ENCODE measurements around the gene RNF34. TPM values are rescaled to one million over a fixed set of nuclear protein-coding genes. Genes with fewer than 3 reads are reported as not detected.

The RNF34 gene
- total RNA-seq, 2 donors from 2014 or later: 72.6 to 74.7 TPM

- H3K27me3 ChIP-seq (ENCODE audit: control insufficient read depth, insufficient read depth, low read length, poor library complexity, severe bottlenecking): no peaks in the 10 kb centered on the region
- Mint-ChIP-seq H3K36me3 (ENCODE audit: low read depth) (peaks cover 38% of the 10 kb centered on the region), H3K9me3 (peaks cover 7% of the 10 kb centered on the region), H3K4me1 (peaks cover 6% of the 10 kb centered on the region), H3K4me3 (no peak overlapping the region), H3K27ac (peak overlapping the region; percentile 80), H3K27me3 (ENCODE audit: insufficient read depth) (no peaks in the 10 kb centered on the region)
- H3K27ac ChIP-seq (ENCODE audit: low read depth, low read length): no peak overlapping the region
- 93 to 94% methylated on average over 23 of the region's 23 CpGs for WGBS, 2 experiments (ENCODE audit: insufficient coverage in 1 of 2, insufficient read length in 1 of 2)
- peak; percentile 46 for DNase-seq
- no peak overlapping the region for H3K9ac ChIP-seq (ENCODE audit: extremely low read depth, low read length, poor library complexity, severe bottlenecking)
- no peaks in the 10 kb centered on the region for H3K9me3 ChIP-seq (ENCODE audit: control insufficient read depth, low read length)
- TF ChIP-seq, protein P1, sequence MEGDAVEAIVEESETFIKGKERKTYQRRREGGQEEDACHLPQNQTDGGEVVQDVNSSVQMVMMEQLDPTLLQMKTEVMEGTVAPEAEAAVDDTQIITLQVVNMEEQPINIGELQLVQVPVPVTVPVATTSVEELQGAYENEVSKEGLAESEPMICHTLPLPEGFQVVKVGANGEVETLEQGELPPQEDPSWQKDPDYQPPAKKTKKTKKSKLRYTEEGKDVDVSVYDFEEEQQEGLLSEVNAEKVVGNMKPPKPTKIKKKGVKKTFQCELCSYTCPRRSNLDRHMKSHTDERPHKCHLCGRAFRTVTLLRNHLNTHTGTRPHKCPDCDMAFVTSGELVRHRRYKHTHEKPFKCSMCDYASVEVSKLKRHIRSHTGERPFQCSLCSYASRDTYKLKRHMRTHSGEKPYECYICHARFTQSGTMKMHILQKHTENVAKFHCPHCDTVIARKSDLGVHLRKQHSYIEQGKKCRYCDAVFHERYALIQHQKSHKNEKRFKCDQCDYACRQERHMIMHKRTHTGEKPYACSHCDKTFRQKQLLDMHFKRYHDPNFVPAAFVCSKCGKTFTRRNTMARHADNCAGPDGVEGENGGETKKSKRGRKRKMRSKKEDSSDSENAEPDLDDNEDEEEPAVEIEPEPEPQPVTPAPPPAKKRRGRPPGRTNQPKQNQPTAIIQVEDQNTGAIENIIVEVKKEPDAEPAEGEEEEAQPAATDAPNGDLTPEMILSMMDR (conservative IDR thresholded peaks at IDR 0.05): no peak
- H3K36me3 ChIP-seq (ENCODE audit: control insufficient read depth, insufficient read depth, low read length): peaks cover 16% of the 10 kb centered on the region
- no peak overlapping the region for H3K4me3 ChIP-seq (ENCODE audit: low read length)
- H3K4me1 ChIP-seq (ENCODE audit: control insufficient read depth, insufficient read depth, low read length): no peaks in the 10 kb centered on the region
These were observed 56.0 kb downstream of the RNF34 start for GRCh38 chr12:121455766-121456420.

- no peak overlapping the region for H3K4me3 ChIP-seq (ENCODE audit: low read length)
- WGBS, 2 experiments (ENCODE audit: insufficient coverage in 1 of 2, insufficient read length in 1 of 2): 91 to 98% methylated on average over 5 to 8 of the region's 8 CpGs
- H3K36me3 Mint-ChIP-seq (ENCODE audit: low read depth): peaks cover 34% of the 10 kb centered on the region
- H3K4me1 ChIP-seq (ENCODE audit: control insufficient read depth, insufficient read depth, low read length): no peaks in the 10 kb centered on the region
- peak; percentile 62 for DNase-seq
- no peak overlapping the region for H3K9ac ChIP-seq (ENCODE audit: extremely low read depth, low read length, poor library complexity, severe bottlenecking)
- peaks cover 6% of the 10 kb centered on the region for H3K4me1 Mint-ChIP-seq
- TF ChIP-seq, protein P1 (conservative IDR thresholded peaks at IDR 0.05): no peak
- H3K27me3 ChIP-seq (ENCODE audit: control insufficient read depth, insufficient read depth, low read length, poor library complexity, severe bottlenecking): no peaks in the 10 kb centered on the region
- H3K27ac Mint-ChIP-seq: peak overlapping the region; percentile 65
- no peaks in the 10 kb centered on the region for H3K27me3 Mint-ChIP-seq (ENCODE audit: insufficient read depth)
- peaks cover 16% of the 10 kb centered on the region for H3K36me3 ChIP-seq (ENCODE audit: control insufficient read depth, insufficient read depth, low read length)
- no peaks in the 10 kb centered on the region for H3K9me3 ChIP-seq (ENCODE audit: control insufficient read depth, low read length)
- no peak overlapping the region for H3K27ac ChIP-seq (ENCODE audit: low read depth, low read length)
- H3K4me3 Mint-ChIP-seq: no peak overlapping the region
- H3K9me3 Mint-ChIP-seq: peaks cover 7% of the 10 kb centered on the region
These were observed 56.6 kb downstream of the RNF34 start for GRCh38 chr12:121456551-121456950.

- Mint-ChIP-seq H3K4me1 (peaks cover 14% of the 10 kb centered on the region), H3K27ac (no peak overlapping the region)
These were observed 61.1 kb downstream of the RNF34 start for GRCh38 chr12:121461048-121461447.

More at GRCh38 chr12:121461048-121461447, 61.1 kb downstream of the RNF34 start:
- Mint-ChIP-seq H3K27me3 (ENCODE audit: insufficient read depth) (peaks cover 1% of the 10 kb centered on the region), H3K36me3 (ENCODE audit: low read depth) (peaks cover 32% of the 10 kb centered on the region), H3K4me3 (no peak overlapping the region), H3K9me3 (peaks cover 7% of the 10 kb centered on the region)
- Histone ChIP-seq H3K36me3 (ENCODE audit: control insufficient read depth, insufficient read depth, low read length) (peaks cover 14% of the 10 kb centered on the region), H3K4me1 (ENCODE audit: control insufficient read depth, insufficient read depth, low read length) (no peaks in the 10 kb centered on the region), H3K9ac (ENCODE audit: extremely low read depth, low read length, poor library complexity, severe bottlenecking) (no peak overlapping the region), H3K27ac (ENCODE audit: low read depth, low read length) (no peak overlapping the region), H3K9me3 (ENCODE audit: control insufficient read depth, low read length) (no peaks in the 10 kb centered on the region), H3K4me3 (ENCODE audit: low read length) (no peak overlapping the region), H3K27me3 (ENCODE audit: control insufficient read depth, insufficient read depth, low read length, poor library complexity, severe bottlenecking) (no peaks in the 10 kb centered on the region)
- DNase-seq: no peak
- 95 to 96% methylated on average over 5 of the region's 5 CpGs for WGBS, 2 experiments (ENCODE audit: insufficient coverage in 1 of 2, insufficient read length in 1 of 2)
- TF ChIP-seq, protein P1 (conservative IDR thresholded peaks at IDR 0.05): no peak
